ENCODE measurements around the gene EEF1A2. TPM values are rescaled to one million over a fixed set of nuclear protein-coding genes. Genes with fewer than 3 reads are reported as not detected.

EEF1A2 gene
- total and polyA plus RNA-seq, 2 donors (not counting 3 experiments of a cell fraction or from before 2014, with no cell fraction given) = 2.7 to 3.4 TPM

- H3K9ac ChIP-seq (replicated peaks; ENCODE audit: extremely low read depth, insufficient read depth, low read length) = no peak overlapping the region
- no peak for FAIRE-seq
- H4K20me1 ChIP-seq (replicated peaks; ENCODE audit: control insufficient read depth, extremely low read depth, insufficient read depth, low read length) = no peaks in the 10 kb centered on the region
- peaks cover 5 to 11% of the 10 kb centered on the region in 2 experiments for H3K27me3 ChIP-seq (ENCODE audit: control insufficient read depth in 2 of 2, insufficient read depth in 2 of 2, low read length in 2 of 2)
- no peaks in the 10 kb centered on the region for H3K9me3 ChIP-seq (replicated peaks; ENCODE audit: control insufficient read depth, insufficient read depth, low read length)
- dilution Hi-C loops (cut with MboI; ENCODE audit: extremely low pct_ligation_motif_present, low sequenced_read_pairs) (no loop called here), intact Hi-C loops (cut with micrococcal nuclease) (no loop called here)
- H3K4me3 ChIP-seq (replicated peaks in 1 of 3; ENCODE audit: insufficient read depth in 1 of 3, low read depth in 1 of 3, low read length in 3 of 3) = no peak overlapping the region
- no peaks in the 10 kb centered on the region for H3K4me1 ChIP-seq (ENCODE audit: control insufficient read depth, extremely low read depth, insufficient read depth, low read length)
- H2AFZ ChIP-seq (ENCODE audit: low read depth, low read length) = no peak overlapping the region
- ChIA-PET POLR2A (no interaction called here), CTCF (no interaction called here)
- no peaks in the 10 kb centered on the region for H3K36me3 ChIP-seq (ENCODE audit: control insufficient read depth in 2 of 2, extremely low read depth in 1 of 2, insufficient read depth in 2 of 2, low read length in 2 of 2)
- H3K9me1 ChIP-seq (replicated peaks; ENCODE audit: control insufficient read depth, extremely low read depth, insufficient read depth, low read length) = no peaks in the 10 kb centered on the region
- no peak overlapping the region for H3K27ac ChIP-seq (ENCODE audit: insufficient read depth, low read depth, low read length)
- H3K79me2 ChIP-seq (ENCODE audit: control insufficient read depth, insufficient read depth, low read length) = no peaks in the 10 kb centered on the region
- no peak for TF ChIP-seq POLR2AphosphoS5 (IDR thresholded peaks at IDR 0.05; ENCODE audit: insufficient read depth, low read depth, low read length)
- TF ChIP-seq, protein P1, sequence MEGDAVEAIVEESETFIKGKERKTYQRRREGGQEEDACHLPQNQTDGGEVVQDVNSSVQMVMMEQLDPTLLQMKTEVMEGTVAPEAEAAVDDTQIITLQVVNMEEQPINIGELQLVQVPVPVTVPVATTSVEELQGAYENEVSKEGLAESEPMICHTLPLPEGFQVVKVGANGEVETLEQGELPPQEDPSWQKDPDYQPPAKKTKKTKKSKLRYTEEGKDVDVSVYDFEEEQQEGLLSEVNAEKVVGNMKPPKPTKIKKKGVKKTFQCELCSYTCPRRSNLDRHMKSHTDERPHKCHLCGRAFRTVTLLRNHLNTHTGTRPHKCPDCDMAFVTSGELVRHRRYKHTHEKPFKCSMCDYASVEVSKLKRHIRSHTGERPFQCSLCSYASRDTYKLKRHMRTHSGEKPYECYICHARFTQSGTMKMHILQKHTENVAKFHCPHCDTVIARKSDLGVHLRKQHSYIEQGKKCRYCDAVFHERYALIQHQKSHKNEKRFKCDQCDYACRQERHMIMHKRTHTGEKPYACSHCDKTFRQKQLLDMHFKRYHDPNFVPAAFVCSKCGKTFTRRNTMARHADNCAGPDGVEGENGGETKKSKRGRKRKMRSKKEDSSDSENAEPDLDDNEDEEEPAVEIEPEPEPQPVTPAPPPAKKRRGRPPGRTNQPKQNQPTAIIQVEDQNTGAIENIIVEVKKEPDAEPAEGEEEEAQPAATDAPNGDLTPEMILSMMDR (IDR thresholded peaks at IDR 0.05; ENCODE audit: extremely low read depth in 1 of 2, insufficient read depth in 1 of 2, low read depth in 1 of 2, low read length in 2 of 2) = no peak
- no peak for TF ChIP-seq POLR2A (IDR thresholded peaks at IDR 0.05; ENCODE audit: low read depth, low read length)
- TF ChIP-seq FOS (IDR thresholded peaks at IDR 0.05; ENCODE audit: borderline replicate concordance, insufficient read depth, low read length) = no peak
- no peak overlapping the region for H3K4me2 ChIP-seq (ENCODE audit: insufficient read depth, low read length)
- no TSS peak for BruUV-seq (replicated peaks)
- DNase-seq (ENCODE audit: low read depth, low spot score) = no peak
Measured at GRCh38 chr20:63457737-63458136, 41.1 kb downstream of the EEF1A2 start.

- intact Hi-C loops (cut with micrococcal nuclease) = no loop called here
- Histone ChIP-seq H3K27ac (ENCODE audit: insufficient read depth, low read depth, low read length) (no peak overlapping the region), H3K9ac (replicated peaks; ENCODE audit: extremely low read depth, insufficient read depth, low read length) (no peak overlapping the region), H3K4me3 (replicated peaks in 1 of 3; ENCODE audit: insufficient read depth in 1 of 3, low read depth in 1 of 3, low read length in 3 of 3) (no peak overlapping the region), H3K4me2 (ENCODE audit: insufficient read depth, low read length) (no peak overlapping the region), H3K4me1 (ENCODE audit: control insufficient read depth, extremely low read depth, insufficient read depth, low read length) (no peaks in the 10 kb centered on the region), H3K9me1 (replicated peaks; ENCODE audit: control insufficient read depth, extremely low read depth, insufficient read depth, low read length) (no peaks in the 10 kb centered on the region), H3K79me2 (ENCODE audit: control insufficient read depth, insufficient read depth, low read length) (no peaks in the 10 kb centered on the region), H4K20me1 (replicated peaks; ENCODE audit: control insufficient read depth, extremely low read depth, insufficient read depth, low read length) (no peaks in the 10 kb centered on the region), H3K27me3 (ENCODE audit: control insufficient read depth in 2 of 2, insufficient read depth in 2 of 2, low read length in 2 of 2) (peaks cover 5 to 11% of the 10 kb centered on the region in 2 experiments), H2AFZ (ENCODE audit: low read depth, low read length) (no peak overlapping the region), H3K36me3 (ENCODE audit: control insufficient read depth in 2 of 2, extremely low read depth in 1 of 2, insufficient read depth in 2 of 2, low read length in 2 of 2) (no peaks in the 10 kb centered on the region), H3K9me3 (replicated peaks; ENCODE audit: control insufficient read depth, insufficient read depth, low read length) (no peaks in the 10 kb centered on the region)
- dilution Hi-C loops (cut with MboI; ENCODE audit: extremely low pct_ligation_motif_present, low sequenced_read_pairs) = no loop called here
- CTCF ChIA-PET = no interaction called here
- DNase-seq (ENCODE audit: low read depth, low spot score) (no peak), FAIRE-seq (no peak)
- BruUV-seq (replicated peaks) = no TSS peak
- no peak for TF ChIP-seq MAX (IDR thresholded peaks at IDR 0.05; ENCODE audit: insufficient read depth, insufficient read length)
- POLR2A ChIA-PET = no interaction called here
Measured at GRCh38 chr20:63456429-63457284, 42.2 kb downstream of the EEF1A2 start.

Measured in endothelial cell of umbilical vein (primary cell).